ENCODE data around the gene MAML2.
A peak's percentile ranks its signal among the peaks of the same experiment; 100 is the strongest.

Gene MAML2

GRCh38 chr11:96178049-96178886 is 164.7 kb downstream of the MAML2 start:
- peaks cover 0 to 14% (median 7%) of the 10 kb centered on the region in 4 experiments for H3K4me1 ChIP-seq (ENCODE audit: control extremely low read depth in 1 of 4, control insufficient read depth in 4 of 4, insufficient read depth in 4 of 4, low read length in 3 of 4)
- no peak overlapping the region for H3K27ac ChIP-seq (ENCODE audit: insufficient read depth in 1 of 2, low read depth in 1 of 2, low read length in 2 of 2, poor library complexity in 1 of 2, severe bottlenecking in 2 of 2)
- 98% methylated on average over 9 of the region's 12 CpGs for WGBS (ENCODE audit: insufficient coverage)
- no peak for DNase-seq
- H3K9me3 ChIP-seq (ENCODE audit: control extremely low read depth in 1 of 5, control insufficient read depth in 4 of 5, insufficient read depth in 2 of 5, low read depth in 1 of 5, low read length in 4 of 5): no peaks in the 10 kb centered on the region
- CTCF ChIA-PET: interaction anchor here (0.6 kb wide), 1 partner anchor 1658 kb away, joined by 3 read pairs; no protein-coding TSS in a partner anchor
- no peak overlapping the region for H3K4me3 ChIP-seq (ENCODE audit: control insufficient read depth in 1 of 7, extremely low read depth in 1 of 7, insufficient read depth in 4 of 7, low read depth in 2 of 7, low read length in 6 of 7)
- no peaks in the 10 kb centered on the region for H3K36me3 ChIP-seq (ENCODE audit: control insufficient read depth in 4 of 4, insufficient read depth in 4 of 4, low read length in 3 of 4)
- no peaks in the 10 kb centered on the region for H3K27me3 ChIP-seq (replicated peaks in 2 of 5; ENCODE audit: control insufficient read depth in 4 of 5, insufficient read depth in 5 of 5, low read length in 4 of 5)
- POLR2A ChIA-PET: no interaction called here

- DNase-seq: no peak
- POLR2A ChIA-PET: no interaction called here
- Histone ChIP-seq H3K27ac (ENCODE audit: insufficient read depth in 1 of 2, low read depth in 1 of 2, low read length in 2 of 2, poor library complexity in 1 of 2, severe bottlenecking in 2 of 2) (no peak overlapping the region), H3K36me3 (ENCODE audit: control insufficient read depth in 4 of 4, insufficient read depth in 4 of 4, low read length in 3 of 4) (no peaks in the 10 kb centered on the region), H3K27me3 (replicated peaks in 2 of 5; ENCODE audit: control insufficient read depth in 4 of 5, insufficient read depth in 5 of 5, low read length in 4 of 5) (no peaks in the 10 kb centered on the region), H3K9me3 (ENCODE audit: control extremely low read depth in 1 of 5, control insufficient read depth in 4 of 5, insufficient read depth in 2 of 5, low read depth in 1 of 5, low read length in 4 of 5) (no peaks in the 10 kb centered on the region), H3K4me3 (ENCODE audit: control insufficient read depth in 1 of 7, extremely low read depth in 1 of 7, insufficient read depth in 4 of 7, low read depth in 2 of 7, low read length in 6 of 7) (no peak overlapping the region), H3K4me1 (ENCODE audit: control extremely low read depth in 1 of 4, control insufficient read depth in 4 of 4, insufficient read depth in 4 of 4, low read length in 3 of 4) (peaks cover 0 to 17% (median 8%) of the 10 kb centered on the region in 4 experiments)
- WGBS (ENCODE audit: insufficient coverage): 90% methylated on average over 2 of the region's 3 CpGs
- CTCF ChIA-PET: interaction anchor here (1.0 to 2.5 kb wide), 2 partner anchors 9 to 166 kb away, joined by 4 to 5 read pairs; partner anchors contain the start of gene MAML2
Measured at GRCh38 chr11:96177146-96177545, 165.8 kb downstream of the MAML2 start.

- ChIA-PET CTCF (interaction anchor here (0.9 to 2.0 kb wide), 3 partner anchors 10 to 119 kb away, joined by 3 to 5 read pairs (median 4); no protein-coding TSS in a partner anchor), POLR2A (no interaction called here)
- H3K36me3 ChIP-seq (ENCODE audit: control insufficient read depth in 4 of 4, insufficient read depth in 4 of 4, low read length in 3 of 4): no peaks in the 10 kb centered on the region
- H3K27ac ChIP-seq (ENCODE audit: insufficient read depth in 1 of 2, low read depth in 1 of 2, low read length in 2 of 2, poor library complexity in 1 of 2, severe bottlenecking in 2 of 2): no peak overlapping the region
- H3K27me3 ChIP-seq (replicated peaks in 2 of 5; ENCODE audit: control insufficient read depth in 4 of 5, insufficient read depth in 5 of 5, low read length in 4 of 5): no peaks in the 10 kb centered on the region
- 97% methylated on average over 3 of the region's 5 CpGs for WGBS (ENCODE audit: insufficient coverage)
- H3K4me1 ChIP-seq (ENCODE audit: control extremely low read depth in 1 of 4, control insufficient read depth in 4 of 4, insufficient read depth in 4 of 4, low read length in 3 of 4): peaks cover 0 to 17% (median 8%) of the 10 kb centered on the region in 4 experiments
- DNase-seq: no peak
- no peaks in the 10 kb centered on the region for H3K9me3 ChIP-seq (ENCODE audit: control extremely low read depth in 1 of 5, control insufficient read depth in 4 of 5, insufficient read depth in 2 of 5, low read depth in 1 of 5, low read length in 4 of 5)
- H3K4me3 ChIP-seq (ENCODE audit: control insufficient read depth in 1 of 7, extremely low read depth in 1 of 7, insufficient read depth in 4 of 7, low read depth in 2 of 7, low read length in 6 of 7): no peak overlapping the region
Measured at GRCh38 chr11:96173906-96174305, 169.1 kb downstream of the MAML2 start.

GRCh38 chr11:96173422-96173821 is 169.6 kb downstream of the MAML2 start:
- WGBS (ENCODE audit: insufficient coverage): 43% methylated on average over 7 of the region's 7 CpGs
- CTCF ChIA-PET: interaction anchor here (0.9 to 2.0 kb wide), 3 partner anchors 10 to 118 kb away, joined by 3 to 5 read pairs (median 4); no protein-coding TSS in a partner anchor
- H3K27ac ChIP-seq (ENCODE audit: insufficient read depth in 1 of 2, low read depth in 1 of 2, low read length in 2 of 2, poor library complexity in 1 of 2, severe bottlenecking in 2 of 2): no peak overlapping the region
- no peaks in the 10 kb centered on the region for H3K27me3 ChIP-seq (replicated peaks in 2 of 5; ENCODE audit: control insufficient read depth in 4 of 5, insufficient read depth in 5 of 5, low read length in 4 of 5)
- peak in 2 of 3 donors; percentile 35 to 52 for DNase-seq
- no peaks in the 10 kb centered on the region for H3K9me3 ChIP-seq (ENCODE audit: control extremely low read depth in 1 of 5, control insufficient read depth in 4 of 5, insufficient read depth in 2 of 5, low read depth in 1 of 5, low read length in 4 of 5)
- H3K4me1 ChIP-seq (ENCODE audit: control extremely low read depth in 1 of 4, control insufficient read depth in 4 of 4, insufficient read depth in 4 of 4, low read length in 3 of 4): peaks cover 0 to 15% (median 8%) of the 10 kb centered on the region in 4 experiments
- H3K36me3 ChIP-seq (ENCODE audit: control insufficient read depth in 4 of 4, insufficient read depth in 4 of 4, low read length in 3 of 4): no peaks in the 10 kb centered on the region
- no peak overlapping the region for H3K4me3 ChIP-seq (ENCODE audit: control insufficient read depth in 1 of 7, extremely low read depth in 1 of 7, insufficient read depth in 4 of 7, low read depth in 2 of 7, low read length in 6 of 7)
- POLR2A ChIA-PET: interaction anchor here (1.0 kb wide), 1 partner anchor 10 kb away, joined by 3 read pairs; no protein-coding TSS in a partner anchor

GRCh38 chr11:96172604-96173003 is 170.4 kb downstream of the MAML2 start:
- Histone ChIP-seq H3K9me3 (ENCODE audit: control extremely low read depth in 1 of 5, control insufficient read depth in 4 of 5, insufficient read depth in 2 of 5, low read depth in 1 of 5, low read length in 4 of 5) (no peaks in the 10 kb centered on the region), H3K27me3 (replicated peaks in 2 of 5; ENCODE audit: control insufficient read depth in 4 of 5, insufficient read depth in 5 of 5, low read length in 4 of 5) (no peaks in the 10 kb centered on the region), H3K27ac (ENCODE audit: insufficient read depth in 1 of 2, low read depth in 1 of 2, low read length in 2 of 2, poor library complexity in 1 of 2, severe bottlenecking in 2 of 2) (no peak overlapping the region), H3K4me3 (ENCODE audit: control insufficient read depth in 1 of 7, extremely low read depth in 1 of 7, insufficient read depth in 4 of 7, low read depth in 2 of 7, low read length in 6 of 7) (no peak overlapping the region), H3K4me1 (ENCODE audit: control extremely low read depth in 1 of 4, control insufficient read depth in 4 of 4, insufficient read depth in 4 of 4, low read length in 3 of 4) (peaks cover 0 to 10% (median 7%) of the 10 kb centered on the region in 4 experiments), H3K36me3 (ENCODE audit: control insufficient read depth in 4 of 4, insufficient read depth in 4 of 4, low read length in 3 of 4) (no peaks in the 10 kb centered on the region)
- no peak for DNase-seq
- 90% methylated on average over 1 of the region's 1 CpG for WGBS (ENCODE audit: insufficient coverage)
- ChIA-PET POLR2A (interaction anchor here (1.0 kb wide), 1 partner anchor 9 kb away, joined by 3 read pairs; no protein-coding TSS in a partner anchor), CTCF (interaction anchor here (1.5 to 2.0 kb wide), 2 partner anchors 9 to 117 kb away, joined by 4 to 5 read pairs; no protein-coding TSS in a partner anchor)

- Histone ChIP-seq H3K9me3 (ENCODE audit: control extremely low read depth in 1 of 5, control insufficient read depth in 4 of 5, insufficient read depth in 2 of 5, low read depth in 1 of 5, low read length in 4 of 5) (no peaks in the 10 kb centered on the region), H3K4me1 (ENCODE audit: control extremely low read depth in 1 of 4, control insufficient read depth in 4 of 4, insufficient read depth in 4 of 4, low read length in 3 of 4) (peaks cover 0 to 10% (median 7%) of the 10 kb centered on the region in 4 experiments), H3K27ac (ENCODE audit: insufficient read depth in 1 of 2, low read depth in 1 of 2, low read length in 2 of 2, poor library complexity in 1 of 2, severe bottlenecking in 2 of 2) (no peak overlapping the region), H3K4me3 (ENCODE audit: control insufficient read depth in 1 of 7, extremely low read depth in 1 of 7, insufficient read depth in 4 of 7, low read depth in 2 of 7, low read length in 6 of 7) (no peak overlapping the region), H3K36me3 (ENCODE audit: control insufficient read depth in 4 of 4, insufficient read depth in 4 of 4, low read length in 3 of 4) (no peaks in the 10 kb centered on the region), H3K27me3 (replicated peaks in 2 of 5; ENCODE audit: control insufficient read depth in 4 of 5, insufficient read depth in 5 of 5, low read length in 4 of 5) (no peaks in the 10 kb centered on the region)
- DNase-seq: no peak
- 100% methylated on average over 3 of the region's 3 CpGs for WGBS (ENCODE audit: insufficient coverage)
- ChIA-PET POLR2A (no interaction called here), CTCF (interaction anchor here (0.6 kb wide), 1 partner anchor 108 kb away, joined by 3 read pairs; no protein-coding TSS in a partner anchor)
Measured at GRCh38 chr11:96169250-96169649, 173.7 kb downstream of the MAML2 start.

GRCh38 chr11:96168623-96169022 is 174.4 kb downstream of the MAML2 start:
- H3K4me1 ChIP-seq (ENCODE audit: control extremely low read depth in 1 of 4, control insufficient read depth in 4 of 4, insufficient read depth in 4 of 4, low read length in 3 of 4): peaks cover 0 to 7% (median 4%) of the 10 kb centered on the region in 4 experiments
- CTCF ChIA-PET: interaction anchor here (0.6 kb wide), 1 partner anchor 107 kb away, joined by 3 read pairs; no protein-coding TSS in a partner anchor
- H3K4me3 ChIP-seq (ENCODE audit: control insufficient read depth in 1 of 7, extremely low read depth in 1 of 7, insufficient read depth in 4 of 7, low read depth in 2 of 7, low read length in 6 of 7): no peak overlapping the region
- H3K36me3 ChIP-seq (ENCODE audit: control insufficient read depth in 4 of 4, insufficient read depth in 4 of 4, low read length in 3 of 4): no peaks in the 10 kb centered on the region
- no CpG with 5 or more reads among the region's 2 CpGs for WGBS (ENCODE audit: insufficient coverage)
- POLR2A ChIA-PET: no interaction called here
- H3K27ac ChIP-seq (ENCODE audit: insufficient read depth in 1 of 2, low read depth in 1 of 2, low read length in 2 of 2, poor library complexity in 1 of 2, severe bottlenecking in 2 of 2): no peak overlapping the region
- no peaks in the 10 kb centered on the region for H3K9me3 ChIP-seq (ENCODE audit: control extremely low read depth in 1 of 5, control insufficient read depth in 4 of 5, insufficient read depth in 2 of 5, low read depth in 1 of 5, low read length in 4 of 5)
- H3K27me3 ChIP-seq (replicated peaks in 2 of 5; ENCODE audit: control insufficient read depth in 4 of 5, insufficient read depth in 5 of 5, low read length in 4 of 5): no peaks in the 10 kb centered on the region
- DNase-seq: peak in 2 of 3 donors; percentile 15 to 20
